Measurements from ENCODE around the gene C1orf53. TPM values are rescaled to one million over a fixed set of nuclear protein-coding genes. Genes with fewer than 3 reads are reported as not detected.
A peak's percentile ranks its signal among the peaks of the same experiment; 100 is the strongest.

C1orf53 gene
- total and polyA plus RNA-seq, 2 of the 13 experiments (the other 11 are each of a cell fraction or from before 2014, with no cell fraction given), result 5.8 to 10.1 TPM

- TF ChIP-seq PRDM10 (CRISPR knock-in tag; IDR thresholded peaks at IDR 0.05; ENCODE audit: low read depth) (peak; percentile 96), ZNF275 (CRISPR knock-in tag; IDR thresholded peaks at IDR 0.05; ENCODE audit: borderline replicate concordance) (no peak), ZNF7 (CRISPR knock-in tag; IDR thresholded peaks at IDR 0.05) (no peak), NCOA2 (CRISPR knock-in tag; IDR thresholded peaks at IDR 0.05) (peak; percentile 70), ATF7-NPFF (CRISPR knock-in tag; IDR thresholded peaks at IDR 0.05; ENCODE audit: low read depth) (no peak), HNRNPH1 (optimal IDR thresholded peaks at IDR 0.05; ENCODE audit: low read depth, low read length) (no peak), MYNN (CRISPR knock-in tag; IDR thresholded peaks at IDR 0.05; ENCODE audit: low read depth) (no peak), ZNF30 (CRISPR knock-in tag; IDR thresholded peaks at IDR 0.05) (no peak), NR2F1 (CRISPR knock-in tag; IDR thresholded peaks at IDR 0.05) (peak; percentile 51 to 64; a peak in 2 of 4 replicates), PHF8 (CRISPR knock-in tag; IDR thresholded peaks at IDR 0.05) (peak; percentile 20; the same call in 1 of the 2 replicates), ZNF260 (CRISPR knock-in tag; IDR thresholded peaks at IDR 0.05; ENCODE audit: borderline replicate concordance, low read depth) (no peak), HMG20A (CRISPR knock-in tag; IDR thresholded peaks at IDR 0.05; ENCODE audit: borderline replicate concordance) (peak; percentile 65; the same call in 1 of the 2 replicates), ZNF280B (CRISPR knock-in tag; IDR thresholded peaks at IDR 0.05; ENCODE audit: borderline replicate concordance) (no peak), CEBPB (IDR thresholded peaks at IDR 0.05; ENCODE audit: borderline replicate concordance, low read depth, low read length) (no peak), ZNF180 (CRISPR knock-in tag; IDR thresholded peaks at IDR 0.05; ENCODE audit: borderline replicate concordance, low read depth) (no peak), SAP130 (CRISPR knock-in tag; IDR thresholded peaks at IDR 0.05; ENCODE audit: low read depth) (peak; percentile 70), ZBTB26 (CRISPR knock-in tag; IDR thresholded peaks at IDR 0.05; ENCODE audit: borderline replicate concordance) (no peak), ZNF678 (CRISPR knock-in tag; IDR thresholded peaks at IDR 0.05) (no peak), CENPX (CRISPR knock-in tag; IDR thresholded peaks at IDR 0.05) (no peak), ZBTB25 (CRISPR knock-in tag; IDR thresholded peaks at IDR 0.05) (no peak)
Observed at GRCh38 chr1:197884173-197884572, 18.3 kb upstream of the C1orf53 start (continued).

Data from HepG2 (cell line).